PC-3 (cell line): ENCODE data around the gene MYO5A. TPM values are rescaled to one million over a fixed set of nuclear protein-coding genes. Genes with fewer than 3 reads are reported as not detected.
"Not testable (repeated sequence)": the region's sequence is repeated elsewhere in the genome, so short reads cannot be mapped to it uniquely, and the experiment has no call there.

Experiments used
- ATAC-seq: fragments of 200-7000 bp; cut with Tn5 transposase; 2 replicates; pipeline ENCODE4 v1.9.1; 2020; ENCODE audit warnings: mild to moderate bottlenecking, moderate library complexity
- BruUV-seq: library from RNA; stranded (reverse); fragments of 400-500 nt; replicated peaks from 2 replicates; lab custom pipeline; 2021; lab: Mats Ljungman, UMichigan
- CTCF ChIA-PET: fragments of 300-600 bp; sonication (Branson Sonifier 250); formaldehyde crosslinking; loops from one replicate; lab custom pipeline; 2022; ENCODE audit warnings: antibody characterized with exemption; lab: Charles Lee
- POLR2A ChIA-PET: fragments of 300-600 bp; sonication (Branson Sonifier 250); formaldehyde crosslinking; loops from one replicate; lab custom pipeline; 2022; ENCODE audit warnings: antibody characterized with exemption; ENCODE audit not compliant: unreplicated experiment; lab: Charles Lee
- DNase-seq: peaks from one replicate; pipeline ENCODE4 v3.0.0-alpha.2; 2015
- H2AFZ ChIP-seq: fragments of 300-600 bp; sonication (generic); 2 replicates; pipeline ENCODE4 v1.6.0; 2016; ENCODE audit warnings: antibody characterized with exemption, low read length
- H3F3A ChIP-seq: fragments of 300-600 bp; sonication (generic); one replicate; pipeline ENCODE4 v1.6.0; 2017; ENCODE audit warnings: antibody characterized with exemption, low read length, control low read depth, mild to moderate bottlenecking; ENCODE audit not compliant: unreplicated experiment
- H3K27ac ChIP-seq: fragments of 300-600 bp; sonication (generic); 2 replicates; pipeline ENCODE4 v1.5.1; 2016; ENCODE audit warnings: mild to moderate bottlenecking, low read length
- H3K27me3 ChIP-seq: fragments of 300-600 bp; sonication (generic); 2 replicates; pipeline ENCODE4 v1.6.1; 2016; ENCODE audit warnings: low read length, mixed read lengths
- H3K36me3 ChIP-seq: fragments of 300-600 bp; sonication (generic); 2 replicates; pipeline ENCODE4 v1.6.1; 2016; ENCODE audit warnings: low read depth, mixed run types, low read length, mixed read lengths
- H3K4me1 ChIP-seq: fragments of 300-600 bp; sonication (generic); 2 replicates; pipeline ENCODE4 v1.5.1; 2016; ENCODE audit warnings: low read length; ENCODE audit not compliant: insufficient read depth
- H3K4me2 ChIP-seq: fragments of 300-600 bp; sonication (generic); 2 replicates; pipeline ENCODE4 v1.6.0; 2016; ENCODE audit warnings: low read length
- H3K4me3 ChIP-seq: fragments of 300-600 bp; sonication (generic); 2 replicates; pipeline ENCODE4 v1.5.1; 2016; ENCODE audit warnings: mild to moderate bottlenecking, low read length, mixed read lengths
- H3K79me2 ChIP-seq: fragments of 300-600 bp; sonication (generic); 2 replicates; pipeline ENCODE4 v1.6.1; 2017; ENCODE audit warnings: low read length, mixed read lengths
- H3K9ac ChIP-seq: fragments of 300-600 bp; sonication (generic); 2 replicates; pipeline ENCODE4 v1.6.0; 2016; ENCODE audit warnings: mild to moderate bottlenecking, low read length
- H3K9me2 ChIP-seq: fragments of 300-600 bp; sonication (generic); replicated peaks from 2 replicates; pipeline ENCODE4 v1.6.1; 2016; ENCODE audit warnings: mixed run types, low read length, mixed read lengths
- H3K9me3 ChIP-seq: fragments of 300-600 bp; sonication (generic); 2 replicates; pipeline ENCODE4 v1.6.1; 2016; ENCODE audit warnings: low read length, mixed read lengths
- H4K20me1 ChIP-seq: fragments of 300-600 bp; sonication (generic); 2 replicates; pipeline ENCODE4 v1.6.1; 2016; ENCODE audit warnings: low read length, mixed read lengths
- EZH2 ChIP-seq: fragments of 300-600 bp; sonication (generic); IDR thresholded peaks from one replicate; pipeline ENCODE4 v1.6.1; 2017; ENCODE audit warnings: antibody characterized with exemption, mild to moderate bottlenecking, low read length; ENCODE audit not compliant: unreplicated experiment
- EZH2phosphoT487 ChIP-seq: fragments of 300-600 bp; sonication (generic); IDR thresholded peaks from 2 replicates; pipeline ENCODE4 v1.6.1; 2018; ENCODE audit warnings: mild to moderate bottlenecking, antibody characterized with exemption, low read length, borderline replicate concordance
- intact Hi-C: fragments of 100-400 bp; cut with micrococcal nuclease; formaldehyde crosslinking; loops from 2 replicates; pipeline ENCODE4 v1.9.0; 2023
- total RNA-seq: library from RNA; depleted of rRNA; stranded (reverse); fragments of >200 nt; gene quantifications from 2 replicates; pipeline ENCODE4 v1.2.3, GENCODE V29; 2014
- TF ChIP-seq, protein P1 (sequence below): fragments of 300-600 bp; sonication (generic); conservative IDR thresholded peaks from 2 replicates; pipeline ENCODE4 v1.5.1; 2017; ENCODE audit warnings: antibody characterized with exemption, low read depth, mild to moderate bottlenecking, low read length

Gene MYO5A
- total RNA-seq, 1 experiment from 2014 or later = 42.1 TPM

DNA sequence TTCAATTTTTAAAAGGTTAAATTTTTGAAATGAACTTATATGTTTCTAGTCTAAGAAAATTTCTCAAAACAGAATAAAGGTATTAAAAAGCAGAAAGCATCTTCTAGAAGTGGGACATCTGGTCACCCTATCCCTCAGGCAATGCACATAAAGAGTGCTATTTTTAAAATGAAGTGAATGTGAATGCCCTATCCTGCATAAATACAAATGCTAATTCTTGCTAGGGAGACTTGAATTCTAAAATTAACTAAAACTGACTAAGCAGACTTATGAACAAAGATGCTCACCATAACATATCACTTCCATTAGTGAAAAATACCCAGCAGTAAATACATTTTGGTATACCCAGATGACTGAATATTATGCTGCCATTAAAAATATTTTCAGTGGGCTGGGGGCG lies 11.7 kb downstream of the MYO5A start:
- TF ChIP-seq EZH2phosphoT487 (no peak), EZH2 (no peak)
- TF ChIP-seq, protein P1, sequence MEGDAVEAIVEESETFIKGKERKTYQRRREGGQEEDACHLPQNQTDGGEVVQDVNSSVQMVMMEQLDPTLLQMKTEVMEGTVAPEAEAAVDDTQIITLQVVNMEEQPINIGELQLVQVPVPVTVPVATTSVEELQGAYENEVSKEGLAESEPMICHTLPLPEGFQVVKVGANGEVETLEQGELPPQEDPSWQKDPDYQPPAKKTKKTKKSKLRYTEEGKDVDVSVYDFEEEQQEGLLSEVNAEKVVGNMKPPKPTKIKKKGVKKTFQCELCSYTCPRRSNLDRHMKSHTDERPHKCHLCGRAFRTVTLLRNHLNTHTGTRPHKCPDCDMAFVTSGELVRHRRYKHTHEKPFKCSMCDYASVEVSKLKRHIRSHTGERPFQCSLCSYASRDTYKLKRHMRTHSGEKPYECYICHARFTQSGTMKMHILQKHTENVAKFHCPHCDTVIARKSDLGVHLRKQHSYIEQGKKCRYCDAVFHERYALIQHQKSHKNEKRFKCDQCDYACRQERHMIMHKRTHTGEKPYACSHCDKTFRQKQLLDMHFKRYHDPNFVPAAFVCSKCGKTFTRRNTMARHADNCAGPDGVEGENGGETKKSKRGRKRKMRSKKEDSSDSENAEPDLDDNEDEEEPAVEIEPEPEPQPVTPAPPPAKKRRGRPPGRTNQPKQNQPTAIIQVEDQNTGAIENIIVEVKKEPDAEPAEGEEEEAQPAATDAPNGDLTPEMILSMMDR = no peak
- Histone ChIP-seq H3K36me3 (no peaks in the 10 kb centered on the region), H2AFZ (no peak overlapping the region), H3K27me3 (no peaks in the 10 kb centered on the region), H3F3A (no peaks in the 10 kb centered on the region), H3K9me2 (no peaks in the 10 kb centered on the region), H3K79me2 (peaks cover 41% of the 10 kb centered on the region), H3K9ac (no peak overlapping the region), H3K27ac (no peak overlapping the region), H4K20me1 (no peaks in the 10 kb centered on the region), H3K4me1 (peaks cover 14% of the 10 kb centered on the region), H3K9me3 (no peaks in the 10 kb centered on the region), H3K4me2 (no peak overlapping the region), H3K4me3 (no peak overlapping the region)
- ATAC-seq (no peak), DNase-seq (no peak)
- CTCF ChIA-PET = no interaction called here
- no TSS peak for BruUV-seq
- POLR2A ChIA-PET = no interaction called here
- intact Hi-C loops = no loop called here

DNA sequence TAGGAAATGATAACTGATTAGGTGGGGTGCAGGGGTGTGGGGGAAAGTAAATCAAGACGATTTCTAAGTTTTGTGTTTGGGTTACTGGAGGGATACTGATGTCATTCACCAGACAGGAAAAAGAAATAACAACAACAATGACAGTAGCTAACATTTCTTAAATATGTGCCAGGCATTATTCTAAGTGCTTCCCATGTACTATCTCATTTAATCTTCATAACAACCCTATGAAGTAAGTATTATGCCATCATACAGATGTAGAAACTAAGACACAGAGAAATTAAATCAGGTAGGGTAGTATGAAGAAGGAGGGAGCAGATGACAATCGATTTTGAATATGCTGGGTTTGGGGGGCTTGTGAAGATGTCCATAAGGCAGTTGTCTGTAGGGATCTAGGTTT lies 13.3 kb downstream of the MYO5A start:
- Histone ChIP-seq H3K4me3 (no peak overlapping the region), H3K4me2 (no peak overlapping the region), H3K9ac (no peak overlapping the region), H4K20me1 (no peaks in the 10 kb centered on the region), H3K9me2 (no peaks in the 10 kb centered on the region), H3K4me1 (peaks cover 14% of the 10 kb centered on the region), H2AFZ (no peak overlapping the region), H3K27me3 (no peaks in the 10 kb centered on the region), H3K27ac (no peak overlapping the region), H3K9me3 (no peaks in the 10 kb centered on the region), H3F3A (no peaks in the 10 kb centered on the region), H3K79me2 (peaks cover 36% of the 10 kb centered on the region), H3K36me3 (no peaks in the 10 kb centered on the region)
- no peak for DNase-seq
- TF ChIP-seq EZH2 = no peak
- TF ChIP-seq, protein P1 = no peak
- TF ChIP-seq EZH2phosphoT487 = no peak
- intact Hi-C loops = no loop called here
- CTCF ChIA-PET = no interaction called here
- ATAC-seq = no peak
- POLR2A ChIA-PET = no interaction called here
- no TSS peak for BruUV-seq

DNA sequence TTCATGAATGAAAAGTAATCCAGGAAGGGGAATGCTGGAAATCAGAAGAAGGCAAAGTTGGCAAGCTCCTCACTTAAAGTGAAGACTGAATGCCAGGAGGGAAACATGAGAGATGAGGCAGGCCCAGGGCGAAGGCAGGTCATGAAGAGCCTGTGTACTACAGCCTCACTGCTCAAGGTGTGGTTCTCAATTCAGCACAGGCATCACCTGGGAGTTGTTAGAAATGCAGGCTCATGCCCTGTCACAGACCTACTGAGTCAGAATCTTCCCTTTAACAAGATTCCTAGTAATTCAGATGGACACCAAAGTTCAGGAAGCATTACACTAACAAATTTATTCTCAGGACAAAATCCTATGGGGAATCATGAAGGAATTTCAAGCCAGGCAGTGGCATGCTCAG lies 14.2 kb downstream of the MYO5A start:
- Histone ChIP-seq H3K36me3 (no peaks in the 10 kb centered on the region), H3K4me2 (no peak overlapping the region), H3K27ac (no peak overlapping the region), H3K79me2 (peaks cover 36% of the 10 kb centered on the region), H3K9ac (no peak overlapping the region), H4K20me1 (no peaks in the 10 kb centered on the region), H3F3A (no peaks in the 10 kb centered on the region), H3K4me3 (no peak overlapping the region), H3K9me2 (no peaks in the 10 kb centered on the region), H2AFZ (no peak overlapping the region), H3K4me1 (peaks cover 14% of the 10 kb centered on the region), H3K27me3 (no peaks in the 10 kb centered on the region), H3K9me3 (no peaks in the 10 kb centered on the region)
- no TSS peak for BruUV-seq
- DNase-seq (no peak), ATAC-seq (no peak)
- intact Hi-C loops = no loop called here
- TF ChIP-seq, protein P1 = no peak
- TF ChIP-seq EZH2phosphoT487 (no peak), EZH2 (no peak)
- CTCF ChIA-PET = no interaction called here
- POLR2A ChIA-PET = no interaction called here

DNA sequence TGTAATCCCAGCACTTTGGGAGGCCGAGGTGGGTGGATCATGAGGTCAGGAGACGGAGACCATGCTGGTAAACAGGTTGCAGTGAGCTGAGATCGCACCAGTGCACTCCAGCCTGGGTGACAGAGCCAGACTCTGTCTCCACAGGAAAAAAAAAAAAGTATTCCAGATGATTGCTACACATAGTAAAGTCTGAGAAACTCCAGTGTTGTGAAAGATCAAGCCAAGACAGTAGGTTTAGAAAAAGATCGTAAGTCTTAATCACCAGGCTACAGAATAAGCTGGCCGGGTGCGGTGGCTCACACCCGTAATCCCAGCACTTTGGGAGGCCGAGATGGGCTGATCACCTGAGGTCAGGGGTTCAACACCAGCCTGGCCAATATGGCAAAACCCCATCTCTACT lies 15.8 kb downstream of the MYO5A start:
- POLR2A ChIA-PET, CTCF ChIA-PET, H3K27me3 ChIP-seq, intact Hi-C loops, H3K4me2 ChIP-seq, H3K36me3 ChIP-seq, H3F3A ChIP-seq, H3K4me1 ChIP-seq, H2AFZ ChIP-seq, H3K9ac ChIP-seq, H3K9me3 ChIP-seq, DNase-seq, H3K27ac ChIP-seq, H3K9me2 ChIP-seq, ATAC-seq, H3K4me3 ChIP-seq, H4K20me1 ChIP-seq, BruUV-seq: not testable (repeated sequence)
- peaks cover 34% of the 10 kb centered on the region for H3K79me2 ChIP-seq
